K562 (cell line): ENCODE data around the gene CLEC2B. TPM values are rescaled to one million over a fixed set of nuclear protein-coding genes. Genes with fewer than 3 reads are reported as not detected.

Source experiments
- BHLHE40 ChIP-seq: IDR thresholded peaks from 2 replicates; pipeline ENCODE4 v1.6.1; 2011; ENCODE audit warnings: low read length, improper control_type of control experiment
- BRCA1 ChIP-seq, 2 experiments: fragments of 450-650 bp in 1 of 2; sonication (generic) in 1 of 2; formaldehyde crosslinking in 1 of 2; IDR thresholded peaks; 2 replicates each; pipeline versions ENCODE4 v1.5.0 to v1.6.1; 2017 to 2020; ENCODE audit warnings: mild to moderate bottlenecking in 1 of 2, missing genetic modification reagents in 1 of 2
- CUX1 ChIP-seq: fragments of 200-800 bp; sonication (Bioruptor generic); IDR thresholded peaks from 2 replicates; pipeline ENCODE4 v1.6.1; 2016; ENCODE audit warnings: missing genetic modification characterization, missing compliant biosample characterization
- EP300 ChIP-seq: IDR thresholded peaks from 2 replicates; pipeline ENCODE4 v1.6.1; 2012; ENCODE audit warnings: low read length, improper control_type of control experiment
- FOXM1 ChIP-seq, 2 experiments: fragments of 450-650 bp in 1 of 2; sonication (generic) in 1 of 2; formaldehyde crosslinking in 1 of 2; IDR thresholded peaks; 2 replicates each; pipeline versions ENCODE4 v1.6.1 to v1.9.0; 2017 to 2022; ENCODE audit warnings: low read depth in 2 of 2, mild to moderate bottlenecking in 2 of 2, missing genetic modification reagents in 1 of 2, moderate library complexity in 1 of 2
- NFIC ChIP-seq: fragments of 450-650 bp; IDR thresholded peaks from 2 replicates; pipeline ENCODE4 v1.6.1; 2017; ENCODE audit warnings: mild to moderate bottlenecking, inconsistent platforms
- PCBP1 ChIP-seq: fragments of 200-400 bp; formaldehyde crosslinking; IDR thresholded peaks from 2 replicates; pipeline ENCODE4 v1.6.1; 2018; ENCODE audit warnings: mild to moderate bottlenecking, low read depth, low read length; ENCODE audit not compliant: poor library complexity, severe bottlenecking
- SETDB1 ChIP-seq: IDR thresholded peaks from one replicate; pipeline ENCODE4 v1.6.1; 2012; ENCODE audit warnings: low read length, control low read depth, inconsistent platforms
- SMARCA4 ChIP-seq: fragments of 450-650 bp; IDR thresholded peaks from 2 replicates; pipeline ENCODE4 v1.6.1; 2016
- ZNF277 ChIP-seq: fragments of 250-450 bp; sonication (Bioruptor Pico); IDR thresholded peaks from 2 replicates; pipeline ENCODE4 v1.8.0; 2022; ENCODE audit warnings: inconsistent platforms, mild to moderate bottlenecking, moderate library complexity, borderline replicate concordance
- polyA plus RNA-seq, 8 experiments: library from polyadenylated mRNA; depleted of rRNA in 4 of 8; stranded (reverse) in 5 of 8; unstranded in 3 of 8; fragments of >200 nt; fragmentation: Nextera tagmentation in 2 of 8; fragmentation: Illumina TruSeq in 1 of 8; extraction: Ambion mirVana in 2 of 8; extraction: Trizol in 1 of 8; gene quantifications; 2 replicates each; pipeline versions ENCODE4 v1.2.1 to v1.2.3, GENCODE V29; 2011 to 2014; ENCODE audit warnings: inconsistent platforms in 1 of 8, missing spikeins in 1 of 8
- total RNA-seq, 7 experiments: library from RNA; depleted of rRNA in 6 of 7; stranded (reverse); fragments of >200 nt in 6 of 7; fragmentation: Illumina TruSeq in 2 of 7; extraction: Trizol in 2 of 7; gene quantifications; 2 replicates each; pipeline versions ENCODE4 v1.2.1 to v1.2.3, GENCODE V29; 2011 to 2021; ENCODE audit warnings: low replicate concordance in 1 of 7
- TF ChIP-seq, protein P1 (sequence below), 3 experiments: IDR thresholded peaks in 2 of 3; conservative IDR thresholded peaks in 1 of 3; 2 replicates each; pipeline ENCODE4 v1.5.1; 2011 to 2012; ENCODE audit warnings: low read length in 3 of 3, mild to moderate bottlenecking in 3 of 3, control low read depth in 2 of 3, improper control_type of control experiment in 1 of 3, inconsistent platforms in 1 of 3, low read depth in 1 of 3, mixed read lengths in 1 of 3, moderate library complexity in 1 of 3; ENCODE audit not compliant: insufficient read depth in 2 of 3
- TF ChIP-seq, protein P2 (sequence below): fragments of 250-450 bp; sonication (Bioruptor Pico); IDR thresholded peaks from 2 replicates; pipeline ENCODE4 v1.9.0; 2021; ENCODE audit warnings: mild to moderate bottlenecking, inconsistent platforms
- TF ChIP-seq, protein P3 (sequence below): fragments of 250-450 bp; sonication (Bioruptor Pico); IDR thresholded peaks from 2 replicates; pipeline ENCODE4 v1.4.0; 2020; ENCODE audit warnings: borderline replicate concordance

The CLEC2B gene
- total and polyA plus RNA-seq, 9 of the 15 experiments (the other 6 are each of a cell fraction or from before 2014, with no cell fraction given), result 1.3 to 5.9 (median 2.9) TPM

- TF ChIP-seq BHLHE40, result no peak
- no peak for TF ChIP-seq CUX1 (CRISPR knock-in tag)
- TF ChIP-seq, protein P1, sequence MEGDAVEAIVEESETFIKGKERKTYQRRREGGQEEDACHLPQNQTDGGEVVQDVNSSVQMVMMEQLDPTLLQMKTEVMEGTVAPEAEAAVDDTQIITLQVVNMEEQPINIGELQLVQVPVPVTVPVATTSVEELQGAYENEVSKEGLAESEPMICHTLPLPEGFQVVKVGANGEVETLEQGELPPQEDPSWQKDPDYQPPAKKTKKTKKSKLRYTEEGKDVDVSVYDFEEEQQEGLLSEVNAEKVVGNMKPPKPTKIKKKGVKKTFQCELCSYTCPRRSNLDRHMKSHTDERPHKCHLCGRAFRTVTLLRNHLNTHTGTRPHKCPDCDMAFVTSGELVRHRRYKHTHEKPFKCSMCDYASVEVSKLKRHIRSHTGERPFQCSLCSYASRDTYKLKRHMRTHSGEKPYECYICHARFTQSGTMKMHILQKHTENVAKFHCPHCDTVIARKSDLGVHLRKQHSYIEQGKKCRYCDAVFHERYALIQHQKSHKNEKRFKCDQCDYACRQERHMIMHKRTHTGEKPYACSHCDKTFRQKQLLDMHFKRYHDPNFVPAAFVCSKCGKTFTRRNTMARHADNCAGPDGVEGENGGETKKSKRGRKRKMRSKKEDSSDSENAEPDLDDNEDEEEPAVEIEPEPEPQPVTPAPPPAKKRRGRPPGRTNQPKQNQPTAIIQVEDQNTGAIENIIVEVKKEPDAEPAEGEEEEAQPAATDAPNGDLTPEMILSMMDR (IDR thresholded peaks at IDR 0.05 in 2 of 3, conservative IDR thresholded peaks at IDR 0.05 in 1 of 3; ENCODE audit: insufficient read depth in 2 of 3, low read depth in 1 of 3, low read length in 3 of 3), result no peak
- TF ChIP-seq PCBP1, result no peak
- TF ChIP-seq FOXM1 (IDR thresholded peaks at IDR 0.05; ENCODE audit: low read depth), result peak; percentile 82
- TF ChIP-seq FOXM1 (CRISPR knock-in tag; IDR thresholded peaks at IDR 0.05; ENCODE audit: low read depth), result no peak
- no peak for TF ChIP-seq SETDB1
- TF ChIP-seq, protein P2, sequence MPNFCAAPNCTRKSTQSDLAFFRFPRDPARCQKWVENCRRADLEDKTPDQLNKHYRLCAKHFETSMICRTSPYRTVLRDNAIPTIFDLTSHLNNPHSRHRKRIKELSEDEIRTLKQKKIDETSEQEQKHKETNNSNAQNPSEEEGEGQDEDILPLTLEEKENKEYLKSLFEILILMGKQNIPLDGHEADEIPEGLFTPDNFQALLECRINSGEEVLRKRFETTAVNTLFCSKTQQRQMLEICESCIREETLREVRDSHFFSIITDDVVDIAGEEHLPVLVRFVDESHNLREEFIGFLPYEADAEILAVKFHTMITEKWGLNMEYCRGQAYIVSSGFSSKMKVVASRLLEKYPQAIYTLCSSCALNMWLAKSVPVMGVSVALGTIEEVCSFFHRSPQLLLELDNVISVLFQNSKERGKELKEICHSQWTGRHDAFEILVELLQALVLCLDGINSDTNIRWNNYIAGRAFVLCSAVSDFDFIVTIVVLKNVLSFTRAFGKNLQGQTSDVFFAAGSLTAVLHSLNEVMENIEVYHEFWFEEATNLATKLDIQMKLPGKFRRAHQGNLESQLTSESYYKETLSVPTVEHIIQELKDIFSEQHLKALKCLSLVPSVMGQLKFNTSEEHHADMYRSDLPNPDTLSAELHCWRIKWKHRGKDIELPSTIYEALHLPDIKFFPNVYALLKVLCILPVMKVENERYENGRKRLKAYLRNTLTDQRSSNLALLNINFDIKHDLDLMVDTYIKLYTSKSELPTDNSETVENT (CRISPR knock-in tag), result no peak
- peak; percentile 70; the same call in 1 of the 2 replicates for TF ChIP-seq NFIC
- TF ChIP-seq SMARCA4, result peak; percentile 85
- TF ChIP-seq ZNF277 (CRISPR knock-in tag), result no peak
- peak; percentile 78; the same call in 1 of the 2 replicates for TF ChIP-seq EP300
- no peak for TF ChIP-seq BRCA1 (IDR thresholded peaks at IDR 0.05)
- TF ChIP-seq BRCA1 (CRISPR knock-in tag; IDR thresholded peaks at IDR 0.05), result no peak
- TF ChIP-seq, protein P3, sequence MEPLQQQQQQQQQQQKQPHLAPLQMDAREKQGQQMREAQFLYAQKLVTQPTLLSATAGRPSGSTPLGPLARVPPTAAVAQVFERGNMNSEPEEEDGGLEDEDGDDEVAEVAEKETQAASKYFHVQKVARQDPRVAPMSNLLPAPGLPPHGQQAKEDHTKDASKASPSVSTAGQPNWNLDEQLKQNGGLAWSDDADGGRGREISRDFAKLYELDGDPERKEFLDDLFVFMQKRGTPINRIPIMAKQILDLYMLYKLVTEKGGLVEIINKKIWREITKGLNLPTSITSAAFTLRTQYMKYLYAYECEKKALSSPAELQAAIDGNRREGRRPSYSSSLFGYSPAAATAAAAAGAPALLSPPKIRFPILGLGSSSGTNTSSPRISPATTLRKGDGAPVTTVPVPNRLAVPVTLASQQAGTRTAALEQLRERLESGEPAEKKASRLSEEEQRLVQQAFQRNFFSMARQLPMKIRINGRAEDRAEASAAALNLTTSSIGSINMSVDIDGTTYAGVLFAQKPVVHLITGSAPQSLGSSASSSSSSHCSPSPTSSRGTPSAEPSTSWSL (CRISPR knock-in tag), result no peak
Measured at GRCh38 chr12:9895215-9895971, 26.2 kb upstream of the CLEC2B start (continued).
